Activated T-helper 1 cell treated with anti-CD3 and anti-CD28 coated beads, Interleukin-12 subunit alpha, Interleukin-12 subunit beta, Interleukin-2, Interleukin-4 antibody, amounts not matched to agents 30 ng/mL and 10 ng/mL and 1 ng/mL, durations not matched to agents 14 hours and 24 hours and 36 hours (primary cell): ENCODE measurements around the gene PPM1G. TPM values are rescaled to one million over a fixed set of nuclear protein-coding genes. Genes with fewer than 3 reads are reported as not detected.

ENCODE experiments used
- DNase-seq: peaks from one replicate; pipeline ENCODE4 v3.0.0; 2021; ENCODE audit warnings: low spot score
- H3K27ac Mint-ChIP-seq: one replicate; pipeline ENCODE4 v1.8.0; 2021; ENCODE audit warnings: mild to moderate bottlenecking, mixed read lengths
- H3K27me3 Mint-ChIP-seq: one replicate; pipeline ENCODE4 v1.8.0; 2022; ENCODE audit warnings: mild to moderate bottlenecking, moderate library complexity, mixed read lengths; ENCODE audit not compliant: insufficient read depth
- H3K36me3 Mint-ChIP-seq: one replicate; pipeline ENCODE4 v1.8.0; 2021; ENCODE audit warnings: low read depth, mixed read lengths
- H3K4me1 Mint-ChIP-seq: one replicate; pipeline ENCODE4 v1.8.0; 2021; ENCODE audit warnings: low read depth, mixed read lengths
- H3K4me3 Mint-ChIP-seq: one replicate; pipeline ENCODE4 v1.8.0; 2021; ENCODE audit warnings: mild to moderate bottlenecking, moderate library complexity, mixed read lengths
- H3K9me3 Mint-ChIP-seq: one replicate; pipeline ENCODE4 v1.8.0; 2021; ENCODE audit warnings: mixed read lengths
- intact Hi-C: fragments of 100-400 bp; cut with micrococcal nuclease; formaldehyde crosslinking; loops from one replicate; pipeline ENCODE4 v1.15.1; 2024
- total RNA-seq: library from RNA; stranded (reverse); gene quantifications from 2 replicates; pipeline ENCODE4 v1.2.3, GENCODE V29; 2022

PPM1G gene
- total RNA-seq, 1 donor from 2014 or later, result 160 TPM

DNA sequence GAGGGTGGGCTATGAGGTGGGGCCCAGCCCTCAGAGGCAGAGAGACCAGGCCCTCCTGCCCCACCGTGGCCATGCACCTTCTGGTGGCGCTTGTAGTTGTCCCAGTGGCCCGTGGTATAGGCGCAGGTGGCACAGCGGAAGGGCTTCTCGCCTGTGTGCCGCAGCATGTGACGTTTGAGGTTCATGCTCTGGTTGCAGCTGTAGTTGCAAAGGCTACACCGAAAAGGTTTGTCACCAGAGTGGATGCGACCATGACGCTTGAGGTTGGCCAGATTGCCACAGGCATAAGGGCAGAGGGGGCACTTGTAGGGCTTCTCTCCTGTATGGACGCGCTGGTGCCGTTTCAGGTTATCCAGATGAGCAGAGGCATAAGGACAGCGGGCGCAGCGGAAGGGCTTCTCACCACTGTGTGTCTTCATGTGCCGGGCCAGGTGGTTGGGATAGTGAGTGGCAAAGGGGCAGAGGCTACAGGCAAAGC is 31.7 kb downstream of the PPM1G start:
- Mint-ChIP-seq H3K36me3 (peaks cover 51% of the 10 kb centered on the region), H3K4me3 (no peak overlapping the region), H3K4me1 (peaks cover 29% of the 10 kb centered on the region), H3K27ac (no peak overlapping the region), H3K27me3 (no peaks in the 10 kb centered on the region), H3K9me3 (no peaks in the 10 kb centered on the region)
- intact Hi-C loops, result no loop called here
- DNase-seq, result no peak

DNA sequence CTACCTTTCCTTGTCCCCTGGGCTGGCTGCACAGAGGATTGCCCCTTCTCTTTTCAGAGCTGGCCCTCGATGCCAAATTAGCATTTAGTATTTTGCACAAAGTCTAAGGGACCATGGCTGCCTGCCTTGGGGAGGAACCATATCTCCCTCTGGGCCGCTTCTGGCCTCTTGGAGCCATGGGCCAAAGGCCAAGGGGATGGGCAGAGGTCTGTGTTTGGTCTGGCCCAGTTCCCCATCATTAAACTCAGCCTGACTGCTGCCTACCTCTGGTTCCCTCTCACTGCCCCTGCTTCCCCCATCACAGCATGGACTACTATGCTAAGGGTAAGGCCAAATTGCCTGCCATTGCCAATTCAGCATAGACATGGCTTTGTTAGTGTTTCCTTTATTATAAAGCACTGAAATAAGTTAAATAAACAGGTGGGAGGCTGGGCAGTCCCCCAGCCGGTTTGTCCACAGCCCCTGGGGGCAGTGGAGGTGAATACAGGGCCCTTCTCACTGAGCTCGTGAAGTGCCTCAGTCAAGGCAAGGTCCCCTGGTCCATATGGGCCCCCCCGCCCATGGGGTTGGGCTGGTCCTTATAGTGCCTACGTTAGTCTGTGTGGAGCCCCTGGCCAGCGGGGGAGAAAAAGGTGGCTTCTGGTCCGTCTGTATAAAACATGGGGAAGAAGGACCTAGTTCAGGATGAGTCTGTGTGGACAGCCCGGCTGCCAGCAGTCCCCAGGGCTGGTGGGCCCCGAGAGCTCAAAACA is 32.3 kb downstream of the PPM1G start:
- Mint-ChIP-seq H3K27me3 (no peaks in the 10 kb centered on the region), H3K36me3 (peaks cover 52% of the 10 kb centered on the region), H3K9me3 (no peaks in the 10 kb centered on the region), H3K4me3 (no peak overlapping the region), H3K27ac (no peak overlapping the region), H3K4me1 (peaks cover 35% of the 10 kb centered on the region)
- intact Hi-C loops, result no loop called here
- no peak for DNase-seq

DNA sequence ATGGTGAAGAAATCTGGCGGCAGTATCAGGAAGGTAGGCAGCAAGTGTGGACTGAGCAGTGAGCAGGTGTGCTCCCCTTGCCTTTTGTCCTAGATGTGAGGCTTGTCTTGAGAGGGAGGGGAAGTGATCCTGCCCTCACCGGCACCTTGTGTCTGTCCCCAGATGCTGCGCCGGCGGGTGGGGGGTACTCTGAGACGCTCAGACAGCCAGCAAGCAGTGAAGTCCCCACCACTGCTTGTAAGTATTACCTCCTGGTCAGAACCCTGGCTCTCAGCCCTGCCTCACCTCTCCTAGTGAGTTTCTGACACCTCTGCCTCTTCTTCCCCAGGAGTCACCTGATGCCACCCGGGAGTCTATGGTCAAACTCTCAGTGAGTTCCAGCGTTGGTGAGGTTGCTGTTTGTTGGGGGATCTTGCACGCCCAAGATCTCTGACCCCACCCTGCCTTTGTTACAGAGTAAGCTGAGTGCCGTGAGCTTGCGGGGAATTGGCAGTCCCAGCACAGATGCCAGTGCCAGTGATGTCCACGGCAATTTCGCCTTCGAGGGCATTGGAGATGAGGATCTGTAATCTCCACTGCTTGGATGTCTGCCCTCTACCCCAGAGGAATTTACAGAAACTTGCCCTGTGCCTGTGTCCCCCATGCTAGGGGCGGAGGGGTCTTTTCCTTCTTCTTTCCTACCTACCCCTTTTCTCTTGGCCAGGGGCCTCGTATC is 33.1 kb downstream of the PPM1G start:
- Mint-ChIP-seq H3K4me3 (no peak overlapping the region), H3K9me3 (no peaks in the 10 kb centered on the region), H3K27ac (peak overlapping the region; percentile 40), H3K36me3 (peaks cover 53% of the 10 kb centered on the region), H3K27me3 (no peaks in the 10 kb centered on the region), H3K4me1 (peaks cover 42% of the 10 kb centered on the region)
- DNase-seq, result no peak
- intact Hi-C loops, result no loop called here

DNA sequence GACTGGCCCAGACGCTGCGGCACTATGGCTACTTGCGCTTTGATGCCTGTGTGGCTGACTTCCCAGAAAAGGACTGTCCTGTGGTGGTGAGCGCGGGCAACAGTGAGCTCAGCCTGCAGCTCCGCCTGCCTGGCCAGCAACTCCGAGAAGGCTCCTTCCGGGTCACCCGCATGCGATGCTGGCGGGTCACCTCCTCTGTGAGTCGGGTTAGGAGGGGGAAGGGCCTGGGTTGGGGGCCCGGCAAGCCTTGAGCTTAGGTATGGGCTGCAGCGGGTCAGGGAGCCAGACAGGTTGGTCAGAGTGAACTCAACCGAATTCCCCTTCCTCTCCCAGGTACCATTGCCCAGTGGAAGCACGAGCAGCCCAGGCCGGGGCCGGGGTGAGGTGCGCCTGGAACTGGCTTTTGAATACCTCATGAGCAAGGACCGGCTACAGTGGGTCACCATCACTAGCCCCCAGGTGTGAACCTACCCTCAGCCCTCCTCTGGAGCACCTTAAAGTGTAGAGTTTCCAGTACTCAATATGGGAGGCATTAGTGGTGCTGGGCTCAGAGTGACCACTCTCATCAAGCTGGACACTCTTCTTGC is 33.8 kb downstream of the PPM1G start:
- no peak overlapping the region for H3K4me3 Mint-ChIP-seq
- H3K36me3 Mint-ChIP-seq, result peaks cover 49% of the 10 kb centered on the region
- no peaks in the 10 kb centered on the region for H3K9me3 Mint-ChIP-seq
- intact Hi-C loops, result no loop called here
- peaks cover 38% of the 10 kb centered on the region for H3K4me1 Mint-ChIP-seq
- H3K27ac Mint-ChIP-seq, result peak overlapping the region; percentile 50
- no peak for DNase-seq
- H3K27me3 Mint-ChIP-seq, result no peaks in the 10 kb centered on the region

DNA sequence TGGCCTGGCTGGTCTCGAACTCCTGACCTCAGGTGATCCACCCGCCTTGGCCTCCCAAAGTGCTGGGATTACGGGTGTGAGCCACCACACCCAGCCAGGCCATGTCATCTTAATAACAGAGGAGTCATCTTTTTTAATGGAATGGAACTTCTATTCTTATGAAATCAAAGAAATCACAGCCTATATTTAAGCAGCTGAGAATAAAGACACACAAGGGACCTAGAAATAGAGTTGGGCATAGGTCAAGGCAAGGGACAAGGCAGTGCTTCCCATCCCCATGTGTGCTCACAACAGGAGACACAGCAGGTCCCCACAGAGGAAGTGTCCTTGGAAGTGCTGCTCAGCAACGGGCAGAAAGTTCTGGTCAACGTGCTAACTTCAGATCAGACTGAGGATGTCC is 35.8 kb downstream of the PPM1G start:
- DNase-seq, result no peak
- Mint-ChIP-seq H3K4me3 (no peak overlapping the region), H3K9me3 (no peaks in the 10 kb centered on the region), H3K27ac (peak overlapping the region; percentile 41), H3K36me3 (peaks cover 51% of the 10 kb centered on the region), H3K27me3 (no peaks in the 10 kb centered on the region), H3K4me1 (peaks cover 37% of the 10 kb centered on the region)
- intact Hi-C loops, result no loop called here

DNA sequence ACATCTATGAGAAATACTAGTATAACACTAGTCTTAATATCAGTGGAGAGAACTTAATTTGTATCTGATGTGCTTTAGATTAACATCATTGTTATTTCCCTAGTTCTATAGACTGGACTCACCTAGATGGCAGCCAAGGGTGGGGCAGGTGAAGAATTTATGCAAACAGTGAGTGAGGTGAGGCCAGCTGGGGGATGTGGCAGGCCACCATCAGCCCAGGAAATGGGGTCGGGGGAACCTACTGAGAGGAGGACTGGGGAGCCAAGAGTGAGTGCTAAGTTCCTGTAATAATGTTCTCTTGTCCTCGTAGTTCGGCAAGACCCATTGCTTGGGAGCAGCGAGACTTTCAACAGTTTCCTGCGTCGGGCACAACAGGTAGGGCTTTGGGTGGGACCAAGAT is 36.5 kb downstream of the PPM1G start:
- H3K9me3 Mint-ChIP-seq, result no peaks in the 10 kb centered on the region
- peak overlapping the region; percentile 96 for H3K4me3 Mint-ChIP-seq
- no peaks in the 10 kb centered on the region for H3K27me3 Mint-ChIP-seq
- DNase-seq, result no peak
- intact Hi-C loops, result no loop called here
- H3K27ac Mint-ChIP-seq, result no peak overlapping the region
- H3K4me1 Mint-ChIP-seq, result peaks cover 43% of the 10 kb centered on the region
- peaks cover 53% of the 10 kb centered on the region for H3K36me3 Mint-ChIP-seq

DNA sequence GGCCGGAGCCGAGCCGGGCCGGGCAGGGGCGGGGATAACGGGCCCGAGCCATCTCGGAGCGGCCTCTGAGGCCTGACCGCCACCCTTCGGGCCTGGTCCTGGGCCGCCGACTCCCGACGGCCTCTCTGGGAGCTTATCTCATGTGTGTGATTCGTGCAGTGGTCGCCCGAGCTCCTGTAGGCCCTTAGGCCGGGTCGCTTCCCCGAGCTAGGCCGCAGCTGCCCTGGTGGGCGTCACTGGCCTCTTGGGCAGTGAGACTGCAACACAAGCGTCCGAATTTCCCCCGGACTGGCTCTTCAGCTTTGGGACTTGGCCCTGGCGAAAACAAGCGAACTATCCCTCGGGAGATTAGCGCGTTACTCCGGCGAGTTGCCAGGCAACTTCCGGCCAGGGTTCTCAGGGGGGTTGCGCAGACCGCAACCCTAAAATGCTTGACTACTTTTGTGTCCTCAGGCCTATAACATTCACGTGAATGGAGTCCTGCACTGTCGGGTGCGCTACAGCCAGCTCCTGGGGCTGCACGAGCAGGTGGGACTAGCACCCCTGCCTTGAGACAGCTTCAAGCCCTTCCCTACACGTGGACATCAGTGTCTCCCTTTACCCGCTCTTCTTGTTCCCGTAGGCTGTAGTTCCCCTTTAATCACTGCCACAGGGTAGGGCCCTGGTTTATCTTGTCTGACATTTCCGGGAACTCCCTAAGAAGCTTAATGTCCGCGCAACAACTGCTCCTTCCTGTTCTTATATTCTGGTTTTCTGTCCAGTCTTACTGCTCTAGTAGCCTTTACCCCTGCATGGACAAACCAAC is 38.4 kb downstream of the PPM1G start:
- intact Hi-C loops, result loop anchor here (1.0 kb wide), 14 partner anchors 9 to 320 kb away; partner anchors contain the start of genes AGBL5, CAD, GTF3C2 and IFT172
- Mint-ChIP-seq H3K36me3 (peaks cover 58% of the 10 kb centered on the region), H3K27ac (peak overlapping the region; percentile 98), H3K9me3 (no peaks in the 10 kb centered on the region), H3K4me3 (peak overlapping the region; percentile 96), H3K4me1 (peaks cover 43% of the 10 kb centered on the region), H3K27me3 (no peaks in the 10 kb centered on the region)
- no peak for DNase-seq

DNA sequence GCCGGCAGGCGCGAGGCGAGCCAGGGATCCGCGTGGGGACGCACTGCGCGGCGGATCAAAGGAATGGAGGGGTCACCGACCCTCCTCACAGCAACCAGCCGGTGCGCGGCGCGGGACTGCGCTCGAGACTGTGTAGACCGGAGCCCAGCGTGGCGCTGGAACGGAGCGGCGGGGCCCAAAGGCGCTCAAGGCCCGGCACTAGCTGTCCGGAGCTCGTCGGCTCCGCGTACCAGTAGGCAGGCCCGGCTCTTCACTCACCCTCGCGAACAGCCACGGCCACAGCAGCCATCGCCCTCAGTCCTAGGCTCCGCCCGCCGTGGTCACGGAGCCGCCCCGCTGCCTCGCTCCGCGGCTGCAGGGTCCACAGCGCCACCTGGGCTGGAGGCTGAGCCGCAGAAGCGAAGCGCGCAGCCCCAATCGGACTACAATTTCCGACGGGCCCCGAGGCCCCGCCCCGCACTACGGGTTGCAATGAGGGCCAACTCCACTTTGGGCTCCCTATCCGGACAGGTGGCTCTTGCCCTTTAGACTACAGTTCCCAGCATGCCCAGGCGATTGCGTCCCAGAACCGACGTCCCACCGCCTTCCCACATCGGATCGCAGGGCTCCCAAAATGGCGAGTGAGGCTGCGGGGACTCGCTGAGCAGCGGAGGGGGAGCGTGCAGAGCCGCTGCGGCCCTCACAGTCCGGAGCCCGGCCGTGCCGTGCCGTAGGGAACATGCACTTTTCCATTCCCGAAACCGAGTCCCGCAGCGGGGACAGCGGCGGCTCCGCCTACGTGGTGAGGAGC is 39.2 kb downstream of the PPM1G start, which contains the start of the genes EIF2B4 and SNX17:
Gene EIF2B4 (minus strand): TSS at position 313 of the 790 bp plus-strand sequence. CDS start 24 bp downstream, at position 289.
Gene SNX17 (plus strand): TSS at position 591 of the 790 bp plus-strand sequence. CDS start 128 bp downstream, at position 719.
- Mint-ChIP-seq H3K9me3 (no peaks in the 10 kb centered on the region), H3K4me1 (peaks cover 43% of the 10 kb centered on the region), H3K4me3 (peak within 1 kb of the TSS; percentile 96), H3K27ac (peak within 1 kb of the TSS; percentile 98), H3K27me3 (no peaks in the 10 kb centered on the region), H3K36me3 (peaks cover 57% of the 10 kb centered on the region)
- intact Hi-C loops, result loop anchor here (1.0 kb wide), 14 partner anchors 10 to 319 kb away; partner anchors contain the start of genes AGBL5, CAD, GTF3C2 and IFT172
- peak; percentile 100 for DNase-seq

DNA sequence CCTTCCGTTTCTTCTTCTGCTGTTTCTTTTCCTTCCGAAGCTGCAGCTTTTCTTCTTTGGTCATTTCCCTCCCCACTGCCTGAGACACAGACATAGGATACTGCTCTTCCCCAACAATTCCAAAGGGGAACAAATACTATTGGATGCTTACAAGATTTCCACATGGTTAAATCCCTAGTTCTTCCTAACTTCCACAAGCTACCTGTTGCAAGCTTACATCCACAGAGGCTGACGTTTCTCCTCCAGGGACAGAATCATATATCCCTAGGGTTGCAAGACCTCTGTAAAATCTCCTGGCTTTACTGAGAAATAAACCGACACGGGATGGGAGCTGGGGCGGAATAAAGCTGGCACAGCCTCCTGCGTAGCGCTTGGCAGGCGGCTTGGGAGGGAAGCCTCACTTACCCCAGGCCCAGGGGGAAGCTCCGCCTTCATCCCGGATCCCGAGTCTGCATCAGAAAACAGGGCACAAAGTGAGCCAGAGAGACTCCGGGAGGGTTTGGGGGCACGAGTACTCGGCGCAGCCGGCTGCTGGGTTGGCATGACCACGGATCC is 39.8 kb downstream of the PPM1G start:
- H3K27me3 Mint-ChIP-seq, result no peaks in the 10 kb centered on the region
- H3K4me1 Mint-ChIP-seq, result peaks cover 43% of the 10 kb centered on the region
- peak overlapping the region; percentile 96 for H3K4me3 Mint-ChIP-seq
- intact Hi-C loops, result loop anchor here (1.0 kb wide), 14 partner anchors 11 to 318 kb away; partner anchors contain the start of genes AGBL5, CAD, GTF3C2 and IFT172
- H3K36me3 Mint-ChIP-seq, result peaks cover 53% of the 10 kb centered on the region
- H3K27ac Mint-ChIP-seq, result peak overlapping the region; percentile 94
- DNase-seq, result no peak
- no peaks in the 10 kb centered on the region for H3K9me3 Mint-ChIP-seq

DNA sequence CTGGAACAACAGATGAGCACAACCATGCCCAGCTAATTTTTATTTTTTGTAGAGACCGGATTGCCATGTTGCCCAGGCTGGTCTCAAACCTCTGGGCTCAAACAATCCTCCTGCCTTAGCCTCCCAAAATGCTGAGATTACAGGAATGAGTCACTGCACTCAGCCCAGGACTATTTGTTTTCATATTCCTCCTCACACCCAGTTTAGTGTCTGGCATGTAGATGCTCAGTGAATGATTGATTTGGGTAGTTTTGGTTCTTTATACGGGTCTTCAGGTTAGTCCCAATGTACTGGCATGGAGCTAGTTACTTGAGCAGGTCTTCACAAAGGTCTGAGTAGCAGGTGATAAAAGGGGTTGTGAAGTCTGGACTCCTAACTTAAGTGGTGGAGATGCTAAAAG is 45.5 kb downstream of the PPM1G start:
- DNase-seq, result no peak
- intact Hi-C loops, result no loop called here
- Mint-ChIP-seq H3K9me3 (no peaks in the 10 kb centered on the region), H3K4me3 (no peak overlapping the region), H3K4me1 (peaks cover 10% of the 10 kb centered on the region), H3K36me3 (peaks cover 38% of the 10 kb centered on the region), H3K27ac (no peak overlapping the region), H3K27me3 (no peaks in the 10 kb centered on the region)

DNA sequence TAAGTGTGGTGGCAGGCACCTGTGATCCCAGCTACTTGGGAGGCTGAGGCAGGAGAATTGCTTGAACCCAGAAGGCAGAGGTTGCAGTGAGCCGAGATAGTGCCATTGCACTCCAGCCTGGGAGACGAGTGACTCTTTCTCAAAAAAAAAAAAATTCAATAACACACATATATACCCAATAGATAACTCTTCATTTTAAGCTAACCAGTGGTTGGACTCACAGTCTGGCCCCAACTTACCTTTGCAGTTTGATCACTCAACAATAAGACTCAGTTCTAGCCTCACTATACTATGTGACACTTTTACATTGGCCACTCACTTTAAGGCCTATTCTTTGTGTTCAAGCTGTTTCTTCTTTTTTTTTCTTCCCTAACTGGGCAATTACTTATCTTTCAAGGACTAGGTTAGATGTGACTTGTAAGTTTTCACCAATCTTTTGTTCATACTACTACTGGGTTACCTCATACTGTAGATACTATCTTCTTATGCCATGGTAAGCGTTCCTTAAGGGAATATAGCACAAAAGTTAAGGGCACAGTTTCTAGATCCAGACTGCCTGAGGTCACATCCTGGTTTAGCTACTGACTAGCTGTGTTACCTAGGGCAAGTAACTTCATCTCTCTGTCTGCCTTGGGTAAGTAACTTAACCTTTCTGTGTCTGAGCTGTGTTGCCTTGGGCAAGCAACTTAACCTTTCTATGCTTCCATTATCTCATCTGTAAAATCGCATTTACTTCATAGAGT is 46.5 kb downstream of the PPM1G start:
- H3K27me3 Mint-ChIP-seq, result no peaks in the 10 kb centered on the region
- intact Hi-C loops, result no loop called here
- H3K27ac Mint-ChIP-seq, result peak overlapping the region; percentile 12
- H3K36me3 Mint-ChIP-seq, result peaks cover 37% of the 10 kb centered on the region
- H3K4me3 Mint-ChIP-seq, result no peak overlapping the region
- H3K4me1 Mint-ChIP-seq, result peaks cover 10% of the 10 kb centered on the region
- no peaks in the 10 kb centered on the region for H3K9me3 Mint-ChIP-seq
- DNase-seq, result no peak
